Fibroblast of the aortic adventitia (primary cell): ENCODE results near the gene MYBPH. TPM values are rescaled to one million over a fixed set of nuclear protein-coding genes. Genes with fewer than 3 reads are reported as not detected.

Source experiments
- DNase-seq: peaks from one replicate; pipeline ENCODE4 v3.0.0-alpha.2; 2010; ENCODE audit warnings: low read depth
- H3K4me3 ChIP-seq: 2 replicates; pipeline ENCODE4 v1.5.1; 2011; ENCODE audit warnings: low read depth, mild to moderate bottlenecking, control low read depth, low read length, moderate library complexity
- CTCF ChIP-seq: IDR thresholded peaks from 2 replicates; pipeline ENCODE4 v1.5.1; 2011; ENCODE audit warnings: mild to moderate bottlenecking, low read length, control low read depth, inconsistent platforms; ENCODE audit not compliant: insufficient read depth
- total RNA-seq: library from RNA; depleted of rRNA; stranded (reverse); fragments of >200 nt; gene quantifications from 2 replicates; pipeline ENCODE4 v1.2.3, GENCODE V29; 2012; ENCODE audit warnings: low replicate concordance

Gene MYBPH
- total RNA-seq, 1 donor = not detected

GRCh38 chr1:203186091-203186445, 10.4 kb upstream of the MYBPH start:
- no peak for TF ChIP-seq CTCF
- no peak overlapping the region for H3K4me3 ChIP-seq
- DNase-seq = no peak

GRCh38 chr1:203185585-203185984, 10.0 kb upstream of the MYBPH start:
- no peak for TF ChIP-seq CTCF
- no peak overlapping the region for H3K4me3 ChIP-seq
- DNase-seq = no peak

- no peak for TF ChIP-seq CTCF
- no peak for DNase-seq
Observed at GRCh38 chr1:203185061-203185461, 9.4 kb upstream of the MYBPH start.

DNA sequence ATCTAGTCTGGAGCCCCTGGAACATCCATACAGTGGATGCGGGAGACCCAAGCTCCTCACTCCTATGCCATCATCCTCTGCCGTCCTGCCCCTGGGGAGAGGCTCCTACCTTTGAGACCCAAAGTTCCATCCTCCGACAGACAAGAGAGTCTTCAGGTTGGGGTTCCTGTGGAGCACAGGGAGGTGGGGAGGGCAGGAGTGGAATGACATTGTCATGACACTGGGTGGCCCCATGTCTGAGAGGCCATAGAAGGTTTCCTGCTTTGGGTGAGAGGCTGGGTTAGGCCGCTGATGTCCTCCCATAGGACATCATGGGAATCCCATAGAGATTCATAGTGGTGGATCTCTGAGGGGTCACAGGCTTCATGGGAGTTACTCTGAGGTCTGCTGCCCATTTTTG, 8.8 kb upstream of the MYBPH start:
- H3K4me3 ChIP-seq = no peak overlapping the region
- no peak for TF ChIP-seq CTCF
- no peak for DNase-seq

More at GRCh38 chr1:203185061-203185461, 9.4 kb upstream of the MYBPH start:
- H3K4me3 ChIP-seq = no peak overlapping the region

GRCh38 chr1:203183828-203184227, 8.2 kb upstream of the MYBPH start:
- no peak for TF ChIP-seq CTCF
- H3K4me3 ChIP-seq = no peak overlapping the region
- no peak for DNase-seq

DNA sequence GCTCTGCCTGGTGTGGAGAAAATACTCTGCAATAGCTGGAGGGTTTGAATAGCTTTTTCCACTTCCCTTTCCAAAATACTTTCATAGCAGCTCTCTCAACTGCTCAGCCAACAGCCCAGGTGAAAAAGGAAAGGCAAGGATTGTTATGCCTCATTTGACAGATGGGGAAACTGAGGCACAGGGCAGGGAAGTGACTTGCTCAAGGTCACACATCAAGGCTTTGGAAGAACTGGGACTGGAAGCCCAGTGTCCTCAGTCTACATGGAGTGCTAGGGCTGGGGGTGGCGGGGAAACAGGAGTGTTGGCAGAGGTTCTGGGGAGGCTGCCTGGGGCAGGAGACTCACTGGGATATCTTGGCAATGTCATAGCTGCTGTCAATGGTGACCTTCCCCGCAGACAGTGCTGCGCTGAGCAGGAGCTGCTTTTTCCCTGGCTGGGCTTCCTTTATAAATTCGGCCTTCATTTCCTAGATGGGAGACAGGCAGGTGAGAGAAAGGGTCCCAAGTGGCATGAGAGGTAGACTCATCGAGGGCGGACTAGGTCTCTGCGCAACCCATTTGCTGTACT, 6.8 kb upstream of the MYBPH start:
- no peak for DNase-seq
- no peak overlapping the region for H3K4me3 ChIP-seq
- TF ChIP-seq CTCF = no peak

DNA sequence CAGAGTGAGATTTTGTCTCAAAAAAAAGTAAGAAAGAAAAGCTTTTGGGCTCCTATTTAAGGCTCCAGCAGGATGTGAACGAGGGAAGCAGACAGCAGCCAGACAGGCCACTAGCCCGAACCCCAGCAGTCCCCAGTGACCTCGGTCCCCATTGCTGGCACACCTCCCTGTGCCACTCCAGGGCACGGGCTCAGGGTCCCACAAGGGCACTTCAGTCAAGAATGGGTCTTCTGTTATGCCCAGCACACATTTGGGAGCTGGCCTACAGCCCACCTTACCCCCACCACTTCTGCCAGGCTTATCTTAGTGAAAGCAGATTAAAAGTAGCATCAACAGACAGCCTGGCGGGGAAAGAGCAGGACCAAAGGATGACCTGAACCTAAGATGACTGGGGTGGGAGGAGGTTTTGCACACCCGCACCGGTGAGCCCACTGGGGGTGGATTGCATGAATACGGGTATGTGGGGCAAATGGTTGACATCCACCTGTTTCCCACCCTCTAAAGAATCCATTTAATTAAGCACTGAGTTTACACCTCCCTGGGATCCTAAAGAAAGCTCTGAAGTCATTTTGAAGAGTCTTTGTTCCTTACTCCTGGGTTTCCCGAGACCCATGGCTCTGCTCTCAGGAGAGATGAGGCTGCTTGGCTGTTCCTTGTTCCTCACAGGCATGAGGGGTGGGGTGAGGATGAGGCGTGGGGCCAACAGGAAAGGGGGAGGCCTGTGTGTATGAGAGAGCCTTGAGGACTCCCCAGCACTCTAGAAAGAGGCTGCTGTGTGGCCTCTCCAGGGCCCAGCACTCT, 6.2 kb upstream of the MYBPH start:
- no peak for TF ChIP-seq CTCF
- no peak overlapping the region for H3K4me3 ChIP-seq
- DNase-seq = no peak
